Measurements from ENCODE around the gene NLRC3. TPM values are rescaled to one million over a fixed set of nuclear protein-coding genes. Genes with fewer than 3 reads are reported as not detected.

The NLRC3 gene
- total RNA-seq, 1 experiment from 2014 or later = 0.26 TPM

DNA sequence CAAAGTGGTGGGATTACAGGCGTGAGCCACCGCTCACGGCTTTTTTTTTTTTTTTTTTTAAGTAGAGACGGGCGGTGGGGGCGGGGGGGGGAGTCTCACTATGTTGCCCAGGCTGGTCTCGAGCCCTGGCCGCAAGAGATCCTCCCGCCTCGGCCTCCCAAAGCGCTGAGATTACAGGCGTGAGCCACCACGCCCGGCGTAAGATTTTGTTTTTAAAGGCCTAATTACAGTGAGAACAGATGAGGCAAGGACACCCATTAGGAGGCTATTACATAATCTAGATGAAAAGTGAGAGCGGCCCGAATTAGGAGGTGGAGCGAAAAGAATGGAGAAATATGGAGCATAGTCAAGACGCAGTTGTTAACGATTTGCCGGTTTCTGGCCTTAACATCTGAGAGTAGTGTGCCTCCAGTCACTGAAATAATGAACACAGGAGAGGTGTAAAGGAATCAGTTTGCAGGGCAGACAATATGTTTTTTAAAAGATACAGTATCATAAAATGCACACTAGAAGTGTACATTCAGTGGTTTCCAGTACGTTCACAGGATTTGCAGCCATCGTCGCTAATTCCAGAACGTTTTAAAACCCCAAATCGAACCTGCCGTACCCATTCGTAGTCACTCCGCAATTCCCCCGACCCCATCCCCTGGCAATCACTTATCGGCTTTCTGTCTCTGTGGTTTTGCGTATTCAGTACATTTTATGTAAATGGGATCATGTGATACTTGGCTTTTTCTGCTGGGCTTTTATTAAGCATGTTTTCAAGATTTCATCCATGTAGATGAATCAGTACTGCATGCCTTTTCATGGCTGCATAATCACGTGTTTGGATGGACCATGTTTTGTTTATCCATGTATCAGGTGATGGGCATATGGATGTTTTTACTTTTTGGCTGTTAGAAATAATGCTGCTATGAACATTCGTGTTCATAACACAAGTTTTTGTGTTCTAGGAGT is 35.6 kb upstream of the NLRC3 start (continued):
- TF ChIP-seq ARID4B (CRISPR knock-in tag; IDR thresholded peaks at IDR 0.05; ENCODE audit: borderline replicate concordance) = no peak
- no peak for TF ChIP-seq USF2 (CRISPR knock-in tag; IDR thresholded peaks at IDR 0.05)
- no peak for TF ChIP-seq SP1 (CRISPR knock-in tag; conservative IDR thresholded peaks at IDR 0.05)
- TF ChIP-seq ZNF121 (CRISPR knock-in tag; IDR thresholded peaks at IDR 0.05) = no peak
- no peak for TF ChIP-seq OVOL2 (CRISPR knock-in tag; IDR thresholded peaks at IDR 0.05; ENCODE audit: borderline replicate concordance)
- no peak for TF ChIP-seq MLX (CRISPR knock-in tag; IDR thresholded peaks at IDR 0.05)

DNA sequence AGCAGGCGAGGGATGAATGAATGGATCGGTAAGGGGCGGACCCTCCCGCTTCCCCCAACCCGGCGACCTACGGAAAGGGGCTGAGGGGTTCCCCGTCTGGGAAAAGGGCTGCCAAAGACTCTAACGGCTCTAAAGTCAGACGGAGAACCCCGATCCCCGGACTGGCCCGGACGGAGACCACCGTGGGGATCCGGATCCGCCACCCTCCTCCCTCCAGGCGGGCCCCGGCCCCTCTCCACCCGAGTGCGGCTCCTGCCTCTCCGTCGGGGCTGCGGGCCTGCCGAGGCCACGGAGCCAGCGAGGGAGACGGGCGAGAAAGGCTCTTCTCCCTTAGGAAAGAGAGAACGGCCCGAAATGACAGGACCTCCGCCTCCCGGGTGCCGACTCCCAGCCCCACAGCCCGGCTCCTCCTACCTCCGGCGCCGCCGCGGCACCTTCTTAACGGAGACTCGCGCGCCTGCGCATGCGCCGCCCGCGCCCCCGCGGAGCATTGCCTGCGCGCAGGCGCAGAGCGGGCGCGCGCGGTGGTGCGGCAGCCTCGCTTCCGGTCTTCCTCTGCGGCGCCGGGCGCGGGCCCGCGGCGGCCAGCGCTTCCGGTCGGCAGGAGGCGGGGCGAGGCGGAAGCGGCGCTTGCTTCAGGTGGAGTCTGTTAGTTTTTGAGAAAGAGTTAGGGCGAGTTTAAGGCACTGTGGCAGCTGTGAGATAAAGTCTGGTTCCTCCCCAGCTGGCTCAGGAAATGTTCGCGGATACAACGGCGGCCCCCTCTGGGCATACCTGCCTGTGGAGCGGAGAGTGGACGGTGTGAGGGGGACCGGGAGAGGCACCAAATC is 34.2 kb upstream of the NLRC3 start, which contains the start of gene SLX4:
Gene SLX4 (minus strand): TSS at position 461 of the 830 bp plus-strand sequence. CDS start 2,642 bp downstream, outside the sequence.
- peak within 1 kb of the TSS; percentile 98 for H3K27ac Mint-ChIP-seq
- ChIA-PET CTCF (interaction anchor here (0.6 kb wide), 1 partner anchor 28 kb away, joined by 3 read pairs; no protein-coding TSS in a partner anchor), POLR2A (no interaction called here)
- no peaks in the 10 kb centered on the region for H3K27me3 Mint-ChIP-seq (ENCODE audit: low read depth)
- peak; percentile 86 for DNase-seq (ENCODE audit: low spot score)
- no peaks in the 10 kb centered on the region for H3K9me3 Mint-ChIP-seq
- H3K36me3 Mint-ChIP-seq = peaks cover 7% of the 10 kb centered on the region
- peak within 1 kb of the TSS; percentile 99 for H3K4me3 Mint-ChIP-seq
- peaks cover 23% of the 10 kb centered on the region for H3K4me1 Mint-ChIP-seq
- peak; percentile 88 for ATAC-seq
- TF ChIP-seq NFE2L1 (CRISPR knock-in tag; IDR thresholded peaks at IDR 0.05) = no peak
- TF ChIP-seq NFYB (CRISPR knock-in tag; conservative IDR thresholded peaks at IDR 0.05; ENCODE audit: low read depth) = no peak
- TF ChIP-seq, protein P1, sequence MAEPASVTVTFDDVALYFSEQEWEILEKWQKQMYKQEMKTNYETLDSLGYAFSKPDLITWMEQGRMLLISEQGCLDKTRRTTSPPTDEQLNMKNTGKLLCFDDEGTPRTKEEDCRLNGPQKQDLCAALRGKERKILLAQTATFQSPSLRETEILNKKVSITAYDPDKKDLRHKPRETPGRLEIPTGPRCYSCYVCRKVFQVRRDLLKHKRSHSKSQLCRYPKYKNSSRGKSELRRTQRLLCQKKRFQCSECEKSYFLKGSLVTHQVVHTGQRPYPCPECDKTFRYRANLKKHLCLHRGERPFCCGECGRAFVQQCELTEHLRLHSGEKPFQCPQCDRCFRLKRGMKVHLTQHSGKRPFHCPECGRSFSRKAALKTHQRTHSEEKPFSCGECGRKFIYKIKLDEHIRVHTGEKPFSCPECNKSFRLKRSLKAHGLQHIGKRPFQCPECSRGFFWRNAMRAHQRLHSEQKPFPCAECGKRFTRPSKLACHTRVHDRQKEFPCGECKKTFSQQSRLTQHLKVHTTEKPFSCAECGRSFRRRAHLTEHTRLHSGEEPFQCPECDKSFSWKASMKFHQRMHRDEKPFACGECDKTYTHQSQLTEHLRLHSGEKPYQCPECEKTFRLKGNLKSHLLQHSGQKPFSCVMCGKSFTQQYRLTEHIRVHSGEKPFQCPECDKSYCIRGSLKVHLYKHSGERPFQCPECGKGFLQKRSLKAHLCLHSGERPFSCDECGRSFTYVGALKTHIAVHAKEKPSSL (CRISPR knock-in tag; conservative IDR thresholded peaks at IDR 0.05) = no peak
- TF ChIP-seq, protein P2, sequence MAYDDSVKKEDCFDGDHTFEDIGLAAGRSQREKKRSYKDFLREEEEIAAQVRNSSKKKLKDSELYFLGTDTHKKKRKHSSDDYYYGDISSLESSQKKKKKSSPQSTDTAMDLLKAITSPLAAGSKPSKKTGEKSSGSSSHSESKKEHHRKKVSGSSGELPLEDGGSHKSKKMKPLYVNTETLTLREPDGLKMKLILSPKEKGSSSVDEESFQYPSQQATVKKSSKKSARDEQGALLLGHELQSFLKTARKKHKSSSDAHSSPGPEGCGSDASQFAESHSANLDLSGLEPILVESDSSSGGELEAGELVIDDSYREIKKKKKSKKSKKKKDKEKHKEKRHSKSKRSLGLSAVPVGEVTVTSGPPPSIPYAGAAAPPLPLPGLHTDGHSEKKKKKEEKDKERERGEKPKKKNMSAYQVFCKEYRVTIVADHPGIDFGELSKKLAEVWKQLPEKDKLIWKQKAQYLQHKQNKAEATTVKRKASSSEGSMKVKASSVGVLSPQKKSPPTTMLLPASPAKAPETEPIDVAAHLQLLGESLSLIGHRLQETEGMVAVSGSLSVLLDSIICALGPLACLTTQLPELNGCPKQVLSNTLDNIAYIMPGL (CRISPR knock-in tag; IDR thresholded peaks at IDR 0.05) = peak; percentile 62; the same call in 1 of the 2 replicates
- TF ChIP-seq HMGA2 (CRISPR knock-in tag; IDR thresholded peaks at IDR 0.05) = no peak
- TF ChIP-seq, protein P3, sequence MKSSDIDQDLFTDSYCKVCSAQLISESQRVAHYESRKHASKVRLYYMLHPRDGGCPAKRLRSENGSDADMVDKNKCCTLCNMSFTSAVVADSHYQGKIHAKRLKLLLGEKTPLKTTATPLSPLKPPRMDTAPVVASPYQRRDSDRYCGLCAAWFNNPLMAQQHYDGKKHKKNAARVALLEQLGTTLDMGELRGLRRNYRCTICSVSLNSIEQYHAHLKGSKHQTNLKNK (CRISPR knock-in tag; IDR thresholded peaks at IDR 0.05) = no peak
- TF ChIP-seq ATF2 (CRISPR knock-in tag; IDR thresholded peaks at IDR 0.05; ENCODE audit: borderline replicate concordance, low read depth) = no peak
- TF ChIP-seq ZNF263 (CRISPR knock-in tag; IDR thresholded peaks at IDR 0.05; ENCODE audit: low read depth) = no peak
- TF ChIP-seq OVOL2 (CRISPR knock-in tag; IDR thresholded peaks at IDR 0.05; ENCODE audit: borderline replicate concordance) = no peak
- TF ChIP-seq GABPB1 (CRISPR knock-in tag; IDR thresholded peaks at IDR 0.05) = no peak
- no peak for TF ChIP-seq NFATC4 (CRISPR knock-in tag; IDR thresholded peaks at IDR 0.05)
- TF ChIP-seq ZNF396 (CRISPR knock-in tag; IDR thresholded peaks at IDR 0.05; ENCODE audit: borderline replicate concordance) = no peak
